ENCODE results near the gene MRPL2.
A peak's percentile ranks its signal among the peaks of the same experiment; 100 is the strongest.

The MRPL2 gene

DNA sequence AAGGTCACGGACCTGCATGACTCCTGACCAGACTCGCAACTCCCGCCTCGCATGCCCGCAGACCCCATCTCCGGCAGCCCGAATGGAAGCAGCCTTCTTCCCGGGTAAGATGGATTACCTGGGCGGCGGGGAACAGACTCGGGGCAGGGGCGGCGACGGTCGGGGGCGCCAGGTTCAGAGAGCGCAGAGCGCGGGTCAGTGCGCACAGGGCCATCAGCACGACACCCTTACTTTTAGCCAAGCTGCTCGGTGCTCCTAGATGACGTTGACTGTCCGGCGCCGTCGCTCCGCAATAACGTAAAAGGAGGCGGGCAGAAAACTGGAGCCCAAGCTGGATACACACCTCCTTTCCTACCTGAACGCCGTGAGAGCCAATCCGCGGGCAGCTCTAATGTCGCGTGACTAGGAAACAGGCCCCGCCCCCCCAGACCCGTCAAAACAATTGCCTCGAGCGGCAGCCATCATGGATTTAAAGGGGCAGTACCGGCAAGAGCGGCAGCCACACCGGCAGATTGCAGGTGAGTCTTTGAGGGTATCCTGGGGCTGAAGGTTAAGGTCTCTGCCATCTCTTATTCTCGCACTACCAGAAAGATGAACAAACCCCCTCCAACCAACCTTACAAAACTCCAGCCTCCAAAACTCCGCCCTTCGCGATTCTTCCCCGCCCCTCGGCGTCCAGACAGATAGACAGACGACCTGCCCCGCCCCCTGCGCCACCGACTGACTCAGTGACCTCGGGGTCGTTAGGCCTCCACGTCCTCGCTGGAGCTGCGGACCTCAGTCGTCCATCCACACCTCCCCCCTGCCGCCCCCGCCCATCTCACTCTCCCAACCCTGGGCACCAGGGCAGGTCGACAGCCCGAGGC is at the start of gene MRPL2, which contains the start of gene KLC4:
TSS of gene MRPL2 (minus strand) at position 267 of the 866 bp plus-strand sequence. CDS start at position 214, 53 bp downstream.
TSS of gene KLC4 (plus strand) at position 464 of the 866 bp plus-strand sequence. CDS start 1,705 bp downstream, outside the sequence.
- DNase-seq (ENCODE audit: extremely low read depth in 1 of 2, low read depth in 1 of 2): peak; percentile 94 to 95

DNA sequence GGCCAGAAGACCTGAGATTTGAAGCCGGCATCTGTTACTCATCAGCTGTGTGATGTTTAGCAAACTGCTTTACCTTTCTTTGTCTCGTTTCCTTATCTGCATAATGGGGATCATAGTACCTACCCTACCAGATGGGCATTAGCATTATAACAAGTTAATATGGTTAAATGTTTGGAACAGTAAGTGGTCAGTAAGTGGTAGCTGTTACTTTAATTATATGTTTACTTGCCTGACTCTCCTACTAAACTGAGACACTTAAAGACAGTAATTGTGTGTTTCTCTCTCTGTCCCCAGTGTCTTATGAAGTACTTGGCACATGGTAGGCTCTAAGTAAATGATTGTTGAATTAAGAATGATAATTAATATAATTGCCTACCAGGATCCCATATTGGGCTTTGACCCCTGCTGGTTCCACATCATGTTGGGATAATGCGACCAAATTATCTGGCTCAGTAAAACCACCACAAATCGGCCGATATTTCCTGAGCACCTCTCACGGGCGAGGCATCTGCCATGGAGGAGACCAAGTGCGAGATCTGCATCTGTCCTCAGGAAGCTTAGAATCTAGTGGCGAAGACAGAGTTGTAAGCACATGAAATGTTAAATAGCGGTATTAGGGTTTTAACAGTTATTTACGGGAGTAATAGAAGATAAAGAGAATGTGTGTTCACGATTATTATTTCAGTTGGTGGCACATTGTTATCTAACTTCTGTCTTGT is 48.3 kb upstream of the MRPL2 start:
- no peak for DNase-seq (ENCODE audit: extremely low read depth in 1 of 2, low read depth in 1 of 2)

DNA sequence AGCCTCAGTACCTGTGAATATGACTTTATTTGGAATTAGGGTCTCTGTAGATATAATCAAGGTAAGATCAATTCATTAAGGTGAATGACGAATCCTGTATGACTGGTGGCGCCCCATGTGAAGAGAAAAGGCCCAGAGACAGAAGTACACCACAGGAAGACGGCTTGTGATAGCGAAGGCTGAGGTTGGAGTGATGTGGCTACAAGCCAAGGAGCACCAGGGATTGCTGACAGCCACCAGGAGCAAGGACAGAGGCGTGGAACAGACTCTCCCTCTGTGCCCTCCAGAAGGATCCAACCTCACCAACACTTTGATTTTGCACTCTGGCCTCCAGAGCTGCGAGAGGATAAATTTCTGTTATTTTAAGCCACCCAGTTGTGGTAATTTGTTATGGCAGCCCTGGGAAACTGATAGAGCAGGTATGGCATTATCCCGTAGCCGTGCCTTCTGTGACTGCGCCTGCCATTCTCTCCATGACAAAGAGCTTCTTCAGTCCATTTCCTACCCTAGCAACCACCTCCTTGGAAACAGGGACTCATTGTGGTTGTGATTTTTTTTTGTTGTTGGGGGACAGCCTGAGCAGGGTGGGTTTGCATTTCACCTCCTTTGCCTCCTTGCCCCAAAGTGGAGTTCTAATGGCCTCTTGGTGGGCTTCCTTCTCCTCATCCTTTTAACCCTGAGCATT is 46.4 kb upstream of the MRPL2 start:
- no peak for DNase-seq (ENCODE audit: extremely low read depth in 1 of 2, low read depth in 1 of 2)

DNA sequence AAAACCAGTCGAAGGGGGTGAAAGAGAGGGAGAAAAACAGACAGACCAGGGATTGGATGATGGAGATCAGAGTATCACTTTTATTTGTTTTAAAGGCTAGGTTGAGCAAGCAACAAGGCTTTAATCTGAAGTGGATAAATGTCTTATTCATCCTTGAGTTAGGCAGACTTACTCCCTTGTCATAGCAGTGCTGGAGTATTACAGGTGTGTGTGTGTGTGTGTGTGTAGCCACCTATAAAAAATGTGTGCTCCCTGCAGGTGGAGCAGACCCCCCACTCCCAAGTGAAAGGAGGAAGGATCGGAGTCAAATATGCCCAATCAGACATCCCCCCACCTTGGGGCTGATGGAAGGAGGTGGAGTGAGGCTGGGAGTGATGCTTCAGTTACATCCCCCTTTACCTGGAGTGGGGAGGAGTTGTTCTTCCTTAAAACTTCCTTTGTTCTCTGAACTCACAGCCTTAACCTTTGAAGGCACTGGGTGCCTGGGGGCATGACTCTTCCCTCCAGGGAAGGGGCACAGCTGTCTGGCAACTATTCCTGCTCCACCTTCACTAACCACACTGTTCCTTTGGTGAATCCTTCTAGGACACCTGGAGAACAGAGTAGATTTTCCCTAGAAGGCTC is 44.1 kb upstream of the MRPL2 start:
- no peak for DNase-seq (ENCODE audit: extremely low read depth in 1 of 2, low read depth in 1 of 2)

DNA sequence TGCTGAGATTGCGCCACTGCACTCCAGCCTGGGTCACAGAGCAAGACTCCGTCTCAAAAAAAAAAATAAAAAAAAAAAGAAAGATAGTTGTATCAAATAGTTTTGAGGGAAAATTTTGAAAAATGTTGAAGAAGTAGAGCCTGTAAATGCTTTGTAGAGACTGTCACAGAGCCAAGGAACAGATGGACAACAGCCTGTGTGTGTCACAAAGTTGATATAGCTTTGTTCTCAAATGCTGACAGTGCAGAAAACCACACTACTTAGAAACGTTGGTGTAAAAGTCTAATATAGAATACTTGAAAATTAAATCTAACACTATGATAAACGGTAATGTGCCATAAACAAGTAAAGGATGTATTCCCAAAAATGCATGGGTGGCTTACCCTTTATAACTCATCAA is 42.3 kb upstream of the MRPL2 start:
- DNase-seq (ENCODE audit: extremely low read depth in 1 of 2, low read depth in 1 of 2): no peak

DNA sequence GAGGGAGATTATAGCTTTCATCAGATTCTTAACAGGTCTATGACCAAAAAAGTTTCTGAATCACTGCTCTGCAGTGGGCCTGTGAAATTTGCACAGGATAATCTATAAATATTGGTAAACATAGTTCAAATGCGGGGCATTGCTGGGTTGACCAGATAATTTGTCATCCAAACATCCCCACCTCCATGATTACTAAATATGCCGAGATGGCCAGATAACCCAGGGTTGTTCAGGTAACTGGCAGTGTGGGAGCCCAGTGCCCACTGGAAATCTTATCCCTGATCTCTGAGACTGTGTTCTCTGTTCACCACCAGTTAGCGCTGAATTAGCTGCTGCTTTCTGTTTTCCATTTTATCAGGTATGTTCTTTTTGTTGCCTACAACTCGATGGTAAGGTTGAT is 38.3 kb upstream of the MRPL2 start:
- DNase-seq (ENCODE audit: extremely low read depth in 1 of 2, low read depth in 1 of 2): no peak

DNA sequence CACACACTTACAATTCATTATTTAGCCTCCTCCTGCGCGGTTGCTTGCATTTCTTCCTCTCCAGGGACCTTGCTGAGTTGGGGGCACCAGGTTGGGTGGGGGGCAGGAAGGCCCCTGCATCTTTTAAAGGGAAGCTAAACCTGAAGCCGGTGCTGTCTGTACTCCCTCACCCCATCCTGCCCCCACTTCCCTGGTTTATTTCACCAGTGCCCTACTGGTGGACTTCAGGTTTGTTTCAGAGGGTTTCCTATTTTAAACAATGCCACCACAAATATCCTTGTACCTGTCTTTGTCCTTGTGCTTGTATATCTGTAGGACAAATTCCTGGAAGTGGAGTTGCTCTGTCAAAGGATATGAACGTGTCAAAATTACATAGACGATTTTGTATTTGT is 37.9 kb upstream of the MRPL2 start:
- DNase-seq (ENCODE audit: extremely low read depth in 1 of 2, low read depth in 1 of 2): no peak

DNA sequence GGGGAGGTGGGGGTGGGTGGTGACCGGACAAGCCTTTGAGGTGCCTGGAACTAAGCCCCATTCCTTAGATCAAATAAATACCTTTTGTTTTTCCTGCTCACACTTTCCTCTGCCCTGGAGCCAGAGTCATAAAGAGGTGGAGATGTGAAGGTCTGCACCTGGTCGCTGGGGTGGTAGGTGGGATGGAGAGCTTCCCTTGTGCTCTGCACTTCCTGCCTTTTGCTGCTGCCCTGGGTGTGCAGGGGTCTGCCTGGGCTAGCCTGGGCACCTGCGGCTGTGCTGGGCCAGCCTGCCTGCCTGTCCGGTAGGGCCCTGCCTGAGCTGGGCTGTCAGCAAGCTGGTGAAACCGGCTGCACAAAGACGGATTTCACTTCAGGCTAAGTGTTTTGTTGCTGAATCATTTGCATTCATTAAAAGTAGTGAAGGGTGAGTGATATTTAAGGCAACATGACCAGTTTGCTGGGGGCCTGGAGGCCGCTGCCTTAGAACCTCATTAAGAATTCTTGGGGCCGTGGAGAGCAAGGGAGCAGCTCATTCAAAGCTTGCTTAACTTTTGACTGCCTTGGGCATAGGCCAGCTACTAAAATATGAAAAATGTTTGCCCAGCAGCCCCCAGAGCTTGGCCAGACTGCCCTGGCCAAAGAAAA is 37.3 kb upstream of the MRPL2 start:
- DNase-seq (ENCODE audit: extremely low read depth in 1 of 2, low read depth in 1 of 2): no peak

DNA sequence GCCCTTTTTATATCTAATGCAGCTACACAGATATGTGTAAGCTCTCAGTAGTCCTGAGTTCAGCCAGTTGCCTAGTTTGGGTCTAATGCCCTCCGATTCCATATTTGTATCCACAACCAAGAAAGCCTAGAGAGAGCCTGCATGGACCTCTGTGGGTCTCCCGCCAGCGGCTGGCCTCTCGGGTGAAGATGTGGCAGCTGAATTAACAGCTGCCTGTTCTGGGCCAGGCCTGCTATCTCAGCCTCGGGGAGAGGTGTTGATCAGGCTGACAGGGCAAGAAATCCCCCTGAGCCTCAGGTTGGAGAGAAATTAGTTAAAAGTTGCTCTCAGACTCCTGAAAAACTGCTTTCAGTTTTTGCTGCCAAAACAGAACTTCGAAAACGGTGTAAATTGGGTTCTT is 36.7 kb upstream of the MRPL2 start:
- no peak for DNase-seq (ENCODE audit: extremely low read depth in 1 of 2, low read depth in 1 of 2)

DNA sequence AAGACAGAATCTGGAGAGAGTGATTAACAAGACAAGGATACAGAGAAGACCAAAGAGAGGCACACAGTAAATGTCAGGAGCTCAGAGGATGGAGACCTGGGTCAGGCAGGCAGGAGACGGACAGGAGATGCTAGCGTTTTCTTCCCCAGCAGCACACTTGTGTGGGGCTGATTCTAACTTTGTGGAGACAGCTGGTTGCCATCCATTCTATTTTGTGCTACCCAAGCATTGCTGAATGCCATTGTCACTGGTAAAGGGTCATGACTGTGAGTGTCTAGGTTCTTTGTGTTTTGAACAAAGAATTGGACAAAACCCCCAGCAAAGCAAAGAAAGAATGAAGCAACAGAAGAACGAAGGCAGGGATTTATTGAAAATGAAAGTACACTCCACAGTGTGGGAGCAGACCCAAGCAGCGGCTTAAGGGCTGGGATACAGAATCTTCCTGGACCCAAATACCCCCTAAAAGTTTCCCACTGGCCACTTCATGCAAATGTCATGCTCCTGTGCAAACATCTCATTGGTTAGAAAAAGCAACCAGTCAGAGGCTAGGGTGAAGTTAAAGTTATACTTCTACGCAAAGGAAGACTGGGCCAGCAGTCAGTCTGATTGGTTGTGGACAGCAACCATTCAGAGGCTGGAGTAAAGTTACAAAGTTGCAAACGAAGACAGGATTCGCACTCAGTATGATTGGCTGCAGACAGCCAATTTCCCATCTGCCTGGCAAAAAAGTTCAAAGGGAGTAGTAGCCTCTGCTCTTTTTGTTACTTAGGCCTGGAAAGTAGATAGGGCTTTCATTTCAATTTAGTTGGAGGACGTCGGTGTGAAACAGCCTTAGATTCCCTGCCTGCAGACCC is 34.4 kb upstream of the MRPL2 start:
- no peak for DNase-seq (ENCODE audit: extremely low read depth in 1 of 2, low read depth in 1 of 2)

DNA sequence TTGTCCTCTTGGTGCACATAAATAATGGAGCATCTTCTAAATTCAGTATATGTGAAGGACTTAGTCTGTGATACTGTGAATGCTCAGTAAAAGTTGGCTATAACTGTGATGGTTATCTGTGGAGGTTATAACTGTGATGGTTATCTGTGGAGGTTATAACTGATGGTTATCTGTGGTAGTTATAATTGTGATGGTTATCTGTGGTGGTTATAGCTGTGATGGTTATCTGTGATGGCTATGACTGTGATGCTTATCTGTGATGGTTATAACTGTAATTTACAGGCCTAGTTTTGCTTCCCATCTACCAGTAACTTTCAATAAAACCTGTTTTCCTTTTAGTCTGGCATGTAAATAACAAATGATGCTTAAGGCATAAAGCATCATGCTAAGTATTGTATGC is 33.4 kb upstream of the MRPL2 start:
- DNase-seq (ENCODE audit: extremely low read depth in 1 of 2, low read depth in 1 of 2): no peak

DNA sequence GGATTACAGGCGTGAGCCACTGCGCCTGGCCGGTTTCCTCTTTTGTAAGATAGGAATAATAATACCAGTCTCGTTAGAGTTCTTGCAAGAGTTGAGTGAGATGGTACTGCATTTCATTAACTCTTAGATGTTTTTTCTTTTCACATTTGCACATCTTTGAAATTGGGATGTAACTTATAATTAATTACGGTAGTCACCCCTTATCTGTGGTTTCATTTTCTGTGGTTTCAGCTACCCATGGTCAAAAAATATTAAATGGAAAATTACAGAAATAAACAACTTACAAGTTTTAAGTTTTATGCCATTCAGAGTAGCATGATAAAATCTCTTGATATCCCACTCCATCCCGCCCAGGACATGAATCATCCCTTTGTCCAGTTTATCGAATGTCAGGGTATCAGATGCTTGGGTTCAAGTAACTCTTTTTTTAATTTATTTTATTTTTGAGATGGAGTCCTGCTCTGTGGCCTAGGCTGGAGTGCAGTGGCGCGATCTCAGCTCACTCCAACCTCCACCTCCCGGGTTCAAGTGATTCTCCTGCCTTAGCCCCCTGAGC is 32.3 kb upstream of the MRPL2 start:
- no peak for DNase-seq (ENCODE audit: extremely low read depth in 1 of 2, low read depth in 1 of 2)

DNA sequence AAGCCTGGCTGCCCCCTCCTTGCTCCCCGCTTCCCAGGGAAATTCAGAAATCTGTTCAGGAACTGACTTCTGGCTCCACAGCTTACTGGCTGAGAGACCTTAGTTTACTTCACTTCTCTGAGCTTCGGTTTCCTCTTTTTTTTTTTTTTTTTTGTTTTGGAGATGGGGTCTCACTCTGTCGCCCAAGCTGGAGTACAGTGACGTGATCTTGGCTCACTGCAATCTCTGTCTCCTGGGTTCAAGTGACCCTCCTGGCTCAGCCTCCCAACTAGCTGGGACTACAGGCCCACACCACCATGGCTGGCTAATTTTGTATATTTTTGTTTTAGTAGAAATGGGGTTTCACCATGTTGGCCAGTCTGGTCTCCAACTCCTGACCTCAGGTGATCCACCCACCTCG is 31.8 kb upstream of the MRPL2 start:
- no peak for DNase-seq (ENCODE audit: extremely low read depth in 1 of 2, low read depth in 1 of 2)

DNA sequence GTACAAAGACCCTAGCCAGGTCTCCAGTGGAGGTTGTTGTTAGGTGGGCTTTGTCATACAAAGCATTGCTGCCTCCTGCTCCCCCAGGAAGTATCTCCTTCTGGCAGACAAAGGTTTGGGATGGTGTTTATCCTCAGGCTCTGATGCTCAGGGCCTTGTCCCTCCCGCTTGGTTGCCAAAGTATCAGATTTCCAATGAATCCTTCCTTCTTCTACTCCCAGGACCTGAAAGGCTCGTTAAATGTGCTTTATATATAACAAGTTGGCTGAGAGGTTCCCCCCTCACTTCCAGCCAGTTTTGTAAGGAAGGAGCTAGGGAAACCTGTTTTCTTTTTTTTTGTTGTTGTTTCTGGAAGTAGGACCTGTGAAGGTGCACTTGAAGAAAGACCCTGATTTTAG is 31.3 kb upstream of the MRPL2 start:
- DNase-seq (ENCODE audit: extremely low read depth in 1 of 2, low read depth in 1 of 2): no peak

DNA sequence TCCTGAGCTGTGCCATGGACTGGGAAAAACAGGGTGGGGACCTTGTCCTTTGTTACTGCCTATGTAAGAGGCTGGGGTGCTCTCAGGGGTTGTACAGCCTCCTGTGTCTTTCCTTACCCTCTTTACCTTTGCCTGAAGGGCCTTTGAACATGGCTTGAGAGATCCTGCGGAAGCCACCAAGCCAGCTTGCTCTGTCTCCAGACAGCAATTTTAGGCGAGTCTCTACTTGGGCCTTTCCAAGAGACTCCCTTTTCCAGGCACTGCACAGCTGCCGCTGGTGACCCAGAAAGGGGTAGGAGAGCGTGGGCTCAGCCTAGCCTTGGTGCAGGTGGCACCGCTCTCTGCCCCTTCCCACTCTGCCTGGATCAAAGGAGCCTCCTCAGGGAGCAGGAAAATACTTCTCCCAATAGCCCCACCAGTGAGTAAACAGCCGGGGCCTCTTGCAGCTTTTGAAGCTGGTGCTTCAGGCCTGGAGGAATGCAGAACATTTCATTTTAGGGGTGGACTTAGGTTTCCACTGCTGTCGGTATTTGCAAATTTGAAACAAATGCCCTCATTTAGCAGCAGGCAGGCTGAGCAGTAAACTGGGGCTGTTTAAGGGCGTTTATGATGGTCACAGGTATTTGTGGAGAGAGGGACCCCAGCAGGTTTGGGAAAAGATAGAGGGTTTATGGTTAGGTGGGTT is 30.8 kb upstream of the MRPL2 start:
- DNase-seq (ENCODE audit: extremely low read depth in 1 of 2, low read depth in 1 of 2): no peak

DNA sequence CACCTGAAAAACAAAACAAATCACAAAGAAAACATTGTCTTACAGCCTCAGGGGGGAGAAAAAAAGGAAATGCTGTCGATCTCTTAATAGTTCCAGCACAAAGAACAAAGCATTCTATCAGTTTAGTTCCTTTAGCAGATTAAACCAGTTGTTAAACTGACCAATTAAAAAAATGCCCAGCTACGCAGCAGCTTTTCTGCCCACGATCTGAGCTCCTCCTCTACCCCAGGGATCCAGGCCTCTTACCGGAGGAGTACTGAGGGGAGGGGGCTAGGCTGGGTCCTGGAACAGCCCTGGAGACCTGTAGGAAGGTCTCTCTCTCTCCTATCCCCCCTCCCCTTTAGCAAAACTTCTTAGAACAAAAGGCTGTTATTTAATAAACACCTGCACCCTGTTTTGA is 30.2 kb upstream of the MRPL2 start:
- no peak for DNase-seq (ENCODE audit: extremely low read depth in 1 of 2, low read depth in 1 of 2)

DNA sequence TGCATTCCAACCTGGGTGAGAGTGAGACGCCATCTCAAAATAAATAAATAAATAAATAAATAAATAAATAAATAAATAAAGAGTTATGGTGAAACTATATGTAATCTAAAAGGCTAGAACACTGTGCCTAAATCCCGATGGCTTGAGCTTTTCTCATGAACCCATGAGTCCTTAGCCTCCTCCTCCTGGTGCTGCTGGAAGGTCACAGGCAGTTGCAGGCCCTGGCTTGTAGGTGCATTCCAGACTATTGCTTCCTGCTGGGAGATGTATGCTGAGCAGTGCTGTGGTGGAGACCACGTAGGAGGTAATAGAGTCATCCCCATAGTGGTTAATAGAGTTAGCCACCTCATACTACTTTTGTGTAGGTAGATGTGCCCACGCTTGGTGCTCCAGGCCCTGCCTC is 29.4 kb upstream of the MRPL2 start:
- DNase-seq (ENCODE audit: extremely low read depth in 1 of 2, low read depth in 1 of 2): no peak

DNA sequence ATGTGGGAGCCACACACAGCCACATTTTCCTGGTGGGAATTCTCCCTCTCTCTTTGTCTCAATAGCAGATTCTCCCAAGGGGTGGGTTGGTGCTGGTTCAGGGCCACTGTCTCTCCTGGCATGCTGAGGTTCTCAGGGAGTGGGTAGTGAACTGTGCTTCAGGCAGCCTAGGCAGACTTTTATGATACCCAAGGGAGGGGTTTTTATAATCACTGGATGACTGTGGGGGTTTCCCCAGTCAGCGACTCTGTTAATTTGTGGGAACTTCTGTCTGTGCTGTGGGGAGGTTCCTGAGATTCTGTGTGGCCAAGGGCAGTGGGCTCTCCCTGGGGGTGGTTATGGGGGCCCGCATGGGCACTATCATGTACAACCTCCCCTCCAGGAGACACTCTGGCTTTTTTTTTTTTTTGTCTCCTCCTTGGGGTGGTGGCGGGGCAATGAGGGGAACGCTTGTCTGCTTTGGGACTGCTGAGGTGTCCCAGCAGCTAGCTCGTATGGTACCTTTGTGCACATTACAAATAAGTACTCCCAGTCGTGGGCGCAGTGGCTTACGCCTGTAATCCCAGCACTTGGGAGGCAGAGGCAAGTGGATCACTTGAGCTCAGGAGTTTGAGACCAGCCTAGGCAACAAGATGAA is 26.9 kb upstream of the MRPL2 start:
- DNase-seq (ENCODE audit: extremely low read depth in 1 of 2, low read depth in 1 of 2): no peak

Measured in activated CD8-positive, alpha-beta memory T cell treated with anti-CD3 and anti-CD28 coated beads for 1 hour (primary cell).